Fibroblast of lung (primary cell): ENCODE results near the gene CSNK1G2.

Source experiments
- EZH2 ChIP-seq: IDR thresholded peaks from 2 replicates; pipeline ENCODE4 v1.5.1; 2012; ENCODE audit warnings: low read length, control low read depth, mild to moderate bottlenecking; ENCODE audit errors: missing control alignments
- TF ChIP-seq, protein P1 (sequence below), 2 donors: IDR thresholded peaks in 1 of 2; conservative IDR thresholded peaks in 1 of 2; 1 replicate in 1 of 2; 2 replicates in 1 of 2; pipeline ENCODE4 v1.5.1; 2011 to 2012; ENCODE audit warnings: low read length in 2 of 2, control low read depth in 1 of 2, inconsistent platforms in 1 of 2, low read depth in 1 of 2, mild to moderate bottlenecking in 1 of 2

DNA sequence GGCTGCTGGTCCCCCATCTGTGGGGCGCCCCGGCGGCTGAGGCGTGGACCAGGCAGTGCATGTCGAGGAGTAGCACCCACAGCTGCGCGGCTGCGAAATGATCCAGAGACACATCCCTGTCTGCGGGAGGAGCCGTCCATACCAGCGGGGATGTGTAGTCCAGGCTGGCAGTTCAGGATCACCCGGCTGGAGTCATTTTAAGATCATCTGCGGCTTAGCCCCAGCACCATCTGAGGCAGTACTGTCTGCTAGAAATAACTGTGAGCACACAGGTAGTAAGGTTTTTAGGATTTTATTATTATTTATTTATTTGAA lies 32.7 kb upstream of the CSNK1G2 start:
- TF ChIP-seq, protein P1, sequence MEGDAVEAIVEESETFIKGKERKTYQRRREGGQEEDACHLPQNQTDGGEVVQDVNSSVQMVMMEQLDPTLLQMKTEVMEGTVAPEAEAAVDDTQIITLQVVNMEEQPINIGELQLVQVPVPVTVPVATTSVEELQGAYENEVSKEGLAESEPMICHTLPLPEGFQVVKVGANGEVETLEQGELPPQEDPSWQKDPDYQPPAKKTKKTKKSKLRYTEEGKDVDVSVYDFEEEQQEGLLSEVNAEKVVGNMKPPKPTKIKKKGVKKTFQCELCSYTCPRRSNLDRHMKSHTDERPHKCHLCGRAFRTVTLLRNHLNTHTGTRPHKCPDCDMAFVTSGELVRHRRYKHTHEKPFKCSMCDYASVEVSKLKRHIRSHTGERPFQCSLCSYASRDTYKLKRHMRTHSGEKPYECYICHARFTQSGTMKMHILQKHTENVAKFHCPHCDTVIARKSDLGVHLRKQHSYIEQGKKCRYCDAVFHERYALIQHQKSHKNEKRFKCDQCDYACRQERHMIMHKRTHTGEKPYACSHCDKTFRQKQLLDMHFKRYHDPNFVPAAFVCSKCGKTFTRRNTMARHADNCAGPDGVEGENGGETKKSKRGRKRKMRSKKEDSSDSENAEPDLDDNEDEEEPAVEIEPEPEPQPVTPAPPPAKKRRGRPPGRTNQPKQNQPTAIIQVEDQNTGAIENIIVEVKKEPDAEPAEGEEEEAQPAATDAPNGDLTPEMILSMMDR (conservative IDR thresholded peaks at IDR 0.05 in 1 of 2, IDR thresholded peaks at IDR 0.05 in 1 of 2; ENCODE audit: low read depth in 1 of 2, low read length in 2 of 2) = no peak
- TF ChIP-seq EZH2 = no peak
